PFSK-1 (cell line): ENCODE results near the gene KRT86.

Experiments
- POLR2AphosphoS5 ChIP-seq: IDR thresholded peaks from 2 replicates; pipeline ENCODE4 v1.6.1; 2012; ENCODE audit warnings: low read depth, mild to moderate bottlenecking, control low read depth, low read length, moderate library complexity
- SIN3A ChIP-seq: IDR thresholded peaks from 2 replicates; pipeline ENCODE4 v1.6.1; 2012; ENCODE audit warnings: mild to moderate bottlenecking, low read length, moderate library complexity, borderline replicate concordance; ENCODE audit not compliant: insufficient read depth
- TAF1 ChIP-seq: IDR thresholded peaks from 2 replicates; pipeline ENCODE4 v1.6.1; 2012; ENCODE audit warnings: low read length, control low read depth, borderline replicate concordance; ENCODE audit not compliant: insufficient read depth
- TF ChIP-seq, protein P1 (sequence below), 2 experiments: IDR thresholded peaks; 2 replicates each; pipeline versions ENCODE4 v1.6.1 to v1.8.0; 2011 to 2012; ENCODE audit warnings: low read depth in 2 of 2, low read length in 2 of 2, control low read depth in 1 of 2, inconsistent platforms in 1 of 2, mild to moderate bottlenecking in 1 of 2, moderate library complexity in 1 of 2; ENCODE audit not compliant: insufficient read depth in 1 of 2

DNA sequence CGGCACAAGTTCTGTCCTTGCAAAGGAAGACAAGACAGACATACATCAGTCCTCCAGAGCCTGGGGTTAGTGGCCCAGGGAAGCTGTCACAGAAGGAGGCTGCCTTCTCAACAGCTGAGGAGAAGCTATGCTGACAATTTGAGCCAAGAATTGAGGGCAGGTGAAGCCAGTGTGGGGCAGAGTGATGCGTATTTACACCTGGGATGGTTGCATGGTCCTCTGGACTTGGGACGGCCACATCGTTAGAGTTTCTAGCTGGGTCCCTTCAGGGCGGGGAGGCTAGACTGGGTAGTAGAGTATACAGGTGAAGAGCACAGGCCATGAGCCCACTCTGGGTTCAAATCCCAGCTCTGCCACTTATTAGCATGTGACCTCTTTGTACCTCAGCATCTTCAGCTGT is 76.3 kb downstream of the KRT86 start:
- TF ChIP-seq, protein P1, sequence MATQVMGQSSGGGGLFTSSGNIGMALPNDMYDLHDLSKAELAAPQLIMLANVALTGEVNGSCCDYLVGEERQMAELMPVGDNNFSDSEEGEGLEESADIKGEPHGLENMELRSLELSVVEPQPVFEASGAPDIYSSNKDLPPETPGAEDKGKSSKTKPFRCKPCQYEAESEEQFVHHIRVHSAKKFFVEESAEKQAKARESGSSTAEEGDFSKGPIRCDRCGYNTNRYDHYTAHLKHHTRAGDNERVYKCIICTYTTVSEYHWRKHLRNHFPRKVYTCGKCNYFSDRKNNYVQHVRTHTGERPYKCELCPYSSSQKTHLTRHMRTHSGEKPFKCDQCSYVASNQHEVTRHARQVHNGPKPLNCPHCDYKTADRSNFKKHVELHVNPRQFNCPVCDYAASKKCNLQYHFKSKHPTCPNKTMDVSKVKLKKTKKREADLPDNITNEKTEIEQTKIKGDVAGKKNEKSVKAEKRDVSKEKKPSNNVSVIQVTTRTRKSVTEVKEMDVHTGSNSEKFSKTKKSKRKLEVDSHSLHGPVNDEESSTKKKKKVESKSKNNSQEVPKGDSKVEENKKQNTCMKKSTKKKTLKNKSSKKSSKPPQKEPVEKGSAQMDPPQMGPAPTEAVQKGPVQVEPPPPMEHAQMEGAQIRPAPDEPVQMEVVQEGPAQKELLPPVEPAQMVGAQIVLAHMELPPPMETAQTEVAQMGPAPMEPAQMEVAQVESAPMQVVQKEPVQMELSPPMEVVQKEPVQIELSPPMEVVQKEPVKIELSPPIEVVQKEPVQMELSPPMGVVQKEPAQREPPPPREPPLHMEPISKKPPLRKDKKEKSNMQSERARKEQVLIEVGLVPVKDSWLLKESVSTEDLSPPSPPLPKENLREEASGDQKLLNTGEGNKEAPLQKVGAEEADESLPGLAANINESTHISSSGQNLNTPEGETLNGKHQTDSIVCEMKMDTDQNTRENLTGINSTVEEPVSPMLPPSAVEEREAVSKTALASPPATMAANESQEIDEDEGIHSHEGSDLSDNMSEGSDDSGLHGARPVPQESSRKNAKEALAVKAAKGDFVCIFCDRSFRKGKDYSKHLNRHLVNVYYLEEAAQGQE (IDR thresholded peaks at IDR 0.05; ENCODE audit: insufficient read depth in 1 of 2, low read depth in 2 of 2, low read length in 2 of 2) = no peak
- TF ChIP-seq POLR2AphosphoS5 (no peak), SIN3A (no peak), TAF1 (no peak)
